GM23248 (cell line): ENCODE results near the gene LRP5.

Experiments used
- EZH2 ChIP-seq: fragments of 200-600 bp; sonication (generic); IDR thresholded peaks from 2 replicates; pipeline ENCODE4 v1.6.1; 2018; ENCODE audit warnings: antibody characterized with exemption, mild to moderate bottlenecking; ENCODE audit not compliant: insufficient read depth, poor library complexity, severe bottlenecking
- EZH2phosphoT487 ChIP-seq: fragments of 200-600 bp; sonication (generic); IDR thresholded peaks from 2 replicates; pipeline ENCODE4 v1.6.1; 2018; ENCODE audit warnings: antibody characterized with exemption, moderate library complexity, mild to moderate bottlenecking, low read depth; ENCODE audit not compliant: insufficient read depth

DNA sequence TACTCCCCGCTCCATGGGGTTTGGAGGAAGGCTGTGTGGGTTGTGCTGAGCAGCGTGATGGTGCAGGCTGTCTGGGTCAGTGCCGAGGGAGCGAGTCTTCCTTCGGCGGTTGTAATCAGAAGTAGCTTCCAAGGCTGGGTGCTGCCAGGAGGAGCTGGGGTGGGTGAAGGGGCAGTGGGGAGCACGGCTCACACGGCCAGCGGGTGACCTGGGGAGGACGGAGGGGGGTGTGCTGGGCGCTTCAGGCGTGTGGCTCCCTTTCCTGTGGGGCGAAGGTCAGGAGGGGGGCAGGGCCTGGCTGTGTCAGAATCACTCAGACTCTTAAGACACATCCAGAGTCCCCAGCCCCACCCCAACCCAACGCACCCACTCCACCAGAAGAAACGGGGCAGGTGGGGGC is 60.2 kb downstream of the LRP5 start:
- TF ChIP-seq EZH2 (no peak), EZH2phosphoT487 (no peak)
